ENCODE data around the gene CHST13.
A peak's percentile ranks its signal among the peaks of the same experiment; 100 is the strongest.

The CHST13 gene, protein sequence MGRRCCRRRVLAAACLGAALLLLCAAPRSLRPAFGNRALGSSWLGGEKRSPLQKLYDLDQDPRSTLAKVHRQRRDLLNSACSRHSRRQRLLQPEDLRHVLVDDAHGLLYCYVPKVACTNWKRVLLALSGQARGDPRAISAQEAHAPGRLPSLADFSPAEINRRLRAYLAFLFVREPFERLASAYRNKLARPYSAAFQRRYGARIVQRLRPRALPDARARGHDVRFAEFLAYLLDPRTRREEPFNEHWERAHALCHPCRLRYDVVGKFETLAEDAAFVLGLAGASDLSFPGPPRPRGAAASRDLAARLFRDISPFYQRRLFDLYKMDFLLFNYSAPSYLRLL

DNA sequence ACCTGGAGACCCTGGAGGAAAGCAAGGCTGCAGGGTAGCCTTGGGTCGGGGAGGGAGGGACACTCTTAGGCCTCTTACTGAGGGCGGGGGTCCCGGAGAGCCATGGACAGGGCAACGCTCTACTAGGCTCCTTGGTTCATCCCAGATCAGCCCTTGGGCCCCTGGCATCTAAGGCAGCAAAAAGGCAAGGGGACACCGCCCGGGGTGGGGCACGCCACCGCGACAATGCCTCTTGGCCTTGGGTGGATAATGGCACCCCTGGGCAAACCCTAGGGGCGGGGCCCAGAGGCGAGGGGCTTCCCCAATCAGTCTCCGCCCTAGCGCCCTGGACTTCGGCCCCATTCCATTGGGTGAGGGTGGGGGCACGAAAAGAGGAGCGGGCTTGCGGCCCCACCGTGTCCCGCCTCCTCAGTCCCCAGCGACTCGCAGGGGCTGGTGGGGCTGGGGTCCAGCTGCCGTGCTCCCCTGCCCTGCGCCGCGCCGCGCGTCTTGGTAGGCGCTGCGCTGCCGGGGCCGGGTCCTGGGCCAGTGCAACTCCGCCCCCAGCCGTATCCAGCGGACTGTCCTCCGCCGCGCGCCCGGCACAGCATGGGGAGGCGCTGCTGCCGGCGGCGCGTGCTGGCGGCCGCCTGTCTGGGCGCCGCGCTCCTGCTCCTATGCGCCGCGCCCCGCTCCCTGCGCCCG, at the start of gene CHST13:
Gene CHST13, plus strand, starts transcription at position 411 of the 684 bp plus-strand sequence. Its CDS starts 178 bp downstream, at position 589.
- peak; percentile 36 to 48 for DNase-seq

DNA sequence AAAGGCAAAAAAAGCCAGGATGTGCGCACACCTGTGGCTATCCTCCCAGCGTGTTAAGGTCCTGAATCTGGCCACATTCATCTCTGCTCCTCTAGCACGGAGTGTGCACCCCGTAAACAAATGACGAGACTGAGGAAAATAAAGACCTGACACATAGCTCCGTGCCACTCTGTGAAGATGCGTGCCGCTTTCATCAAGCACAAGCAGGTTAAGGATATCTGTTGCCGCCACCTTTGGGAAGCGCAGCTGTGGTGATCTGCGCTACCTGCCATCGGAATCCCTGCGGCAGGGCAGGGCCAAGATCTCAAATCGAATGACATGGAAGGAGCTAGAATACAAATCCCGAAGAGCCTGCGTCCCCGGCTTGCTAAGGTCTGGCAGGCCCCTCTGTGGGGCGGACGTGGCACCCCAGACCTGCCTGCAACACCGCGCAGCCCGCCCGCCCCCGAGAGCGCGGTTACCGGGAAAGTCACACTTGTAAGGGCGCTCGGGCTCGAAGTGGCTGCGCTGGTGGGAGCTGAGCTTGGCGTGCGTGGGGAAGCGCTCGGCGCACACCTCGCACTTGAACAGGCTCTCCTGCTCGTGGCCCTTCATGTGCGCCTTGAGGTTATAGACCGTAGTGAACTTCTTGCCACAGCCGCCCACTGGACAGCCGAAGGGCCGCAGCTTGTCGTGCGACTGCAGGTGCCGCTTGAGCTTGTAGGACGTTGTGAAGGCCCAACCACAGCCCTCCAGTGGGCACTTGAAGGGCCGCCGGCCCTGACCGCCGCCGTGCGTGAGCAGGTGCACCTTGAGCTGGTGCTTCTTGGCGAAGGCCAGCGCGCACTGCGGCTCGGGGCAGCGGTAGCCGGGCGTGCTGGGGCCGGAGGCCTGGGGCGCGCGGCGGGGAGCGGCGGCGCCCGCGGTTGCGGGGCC, 49.2 kb upstream of the CHST13 start:
- peak; percentile 32 to 61 for DNase-seq

DNA sequence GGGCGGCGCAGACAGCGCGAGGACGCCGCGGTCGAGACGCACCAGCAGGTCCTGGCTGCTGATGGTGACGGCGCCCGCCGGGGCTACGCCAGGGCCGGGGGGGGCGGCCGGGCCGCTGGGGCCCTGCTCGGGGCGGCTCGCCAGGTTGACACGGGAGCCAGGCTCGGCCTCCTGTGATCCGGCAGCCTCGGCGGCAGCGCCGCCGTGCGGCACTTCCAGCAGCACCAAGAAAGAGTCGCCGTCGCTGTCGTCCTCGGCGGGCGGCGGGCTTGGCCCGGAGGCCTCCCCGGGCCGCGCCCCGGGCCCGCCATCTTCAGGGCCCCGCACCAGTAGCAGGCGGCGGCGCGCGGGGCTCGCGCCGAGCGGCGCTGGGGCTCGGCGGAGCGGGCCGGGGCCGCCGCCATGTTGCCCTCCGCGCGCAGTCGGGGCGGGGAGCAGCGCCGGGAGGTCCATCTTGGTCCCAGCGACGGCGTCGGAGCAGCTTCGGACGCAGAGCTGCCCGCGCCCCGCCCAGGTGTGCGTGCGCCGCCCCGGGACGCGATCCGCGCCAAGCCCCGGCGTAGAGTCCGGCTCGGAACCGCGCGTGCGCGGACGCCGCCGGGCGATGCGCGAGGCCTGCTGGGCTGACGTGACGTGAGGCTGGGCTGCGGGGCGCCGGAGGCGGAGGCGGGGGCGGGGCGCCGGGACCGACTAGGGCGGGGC, 48.4 kb upstream of the CHST13 start, which contains the start of gene ZXDC:
Gene ZXDC, minus strand, starts transcription at position 479 of the 702 bp plus-strand sequence. Its CDS starts 26 bp downstream, at position 453.
- peak; percentile 96 to 97 for DNase-seq

DNA sequence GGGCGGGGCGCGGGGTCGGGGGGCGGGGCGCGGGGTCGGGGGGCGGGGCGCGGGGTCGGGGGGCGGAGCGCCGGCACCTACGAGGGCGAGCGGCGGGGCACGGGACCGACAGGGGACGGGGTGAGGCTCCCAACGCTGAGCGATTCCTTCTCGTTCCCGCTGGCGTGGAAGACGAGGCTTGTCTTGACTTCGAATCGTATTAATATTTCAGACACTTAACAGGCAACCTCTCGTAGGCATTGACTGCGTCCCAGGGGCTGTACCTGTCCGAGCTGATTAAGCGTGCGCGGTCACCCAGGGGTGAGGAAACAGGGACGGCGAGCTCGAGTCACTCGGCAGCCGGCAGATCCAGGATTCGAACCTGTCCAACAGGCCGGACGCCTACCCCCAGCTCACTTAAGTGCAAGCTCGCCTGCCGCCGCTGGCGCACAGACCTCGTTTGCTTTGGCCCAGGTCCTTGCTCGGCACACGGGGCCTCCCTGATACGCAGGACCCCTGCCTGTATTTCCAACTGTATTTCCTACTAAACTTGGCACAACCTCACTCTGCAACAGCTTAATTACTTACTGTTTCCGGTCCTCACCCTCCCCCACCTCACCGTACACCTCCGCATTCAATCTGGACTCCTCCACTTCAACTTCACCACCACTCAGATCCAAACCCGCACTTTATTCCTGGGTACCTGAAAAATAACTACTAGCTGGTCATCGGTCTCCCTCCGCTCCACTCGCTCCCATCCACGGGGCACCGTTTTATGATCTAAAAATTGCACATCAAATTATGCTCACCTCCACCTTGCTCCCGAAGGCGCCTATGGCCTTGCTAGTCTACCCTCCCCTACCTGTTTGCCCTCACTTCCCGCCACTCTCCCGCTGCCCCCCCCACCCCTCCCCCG, 47.5 kb upstream of the CHST13 start:
- DNase-seq: peak; percentile 57 to 79

DNA sequence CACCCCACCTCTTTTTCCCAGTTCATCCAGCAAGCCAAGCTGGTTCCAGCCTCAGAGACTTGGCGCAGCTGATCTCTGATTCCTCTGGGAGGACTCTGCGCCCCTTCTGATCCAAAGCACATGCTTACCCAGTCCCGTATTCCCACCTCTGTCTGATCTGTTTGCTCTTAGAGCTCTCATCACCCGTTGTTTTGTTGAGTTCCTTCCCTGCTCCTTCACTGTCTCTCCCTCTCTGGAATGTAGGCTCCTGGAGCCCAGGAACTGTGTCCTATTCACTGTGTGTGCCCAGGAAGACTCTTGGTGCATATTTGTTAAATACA, 46.9 kb upstream of the CHST13 start:
- DNase-seq: no peak

DNA sequence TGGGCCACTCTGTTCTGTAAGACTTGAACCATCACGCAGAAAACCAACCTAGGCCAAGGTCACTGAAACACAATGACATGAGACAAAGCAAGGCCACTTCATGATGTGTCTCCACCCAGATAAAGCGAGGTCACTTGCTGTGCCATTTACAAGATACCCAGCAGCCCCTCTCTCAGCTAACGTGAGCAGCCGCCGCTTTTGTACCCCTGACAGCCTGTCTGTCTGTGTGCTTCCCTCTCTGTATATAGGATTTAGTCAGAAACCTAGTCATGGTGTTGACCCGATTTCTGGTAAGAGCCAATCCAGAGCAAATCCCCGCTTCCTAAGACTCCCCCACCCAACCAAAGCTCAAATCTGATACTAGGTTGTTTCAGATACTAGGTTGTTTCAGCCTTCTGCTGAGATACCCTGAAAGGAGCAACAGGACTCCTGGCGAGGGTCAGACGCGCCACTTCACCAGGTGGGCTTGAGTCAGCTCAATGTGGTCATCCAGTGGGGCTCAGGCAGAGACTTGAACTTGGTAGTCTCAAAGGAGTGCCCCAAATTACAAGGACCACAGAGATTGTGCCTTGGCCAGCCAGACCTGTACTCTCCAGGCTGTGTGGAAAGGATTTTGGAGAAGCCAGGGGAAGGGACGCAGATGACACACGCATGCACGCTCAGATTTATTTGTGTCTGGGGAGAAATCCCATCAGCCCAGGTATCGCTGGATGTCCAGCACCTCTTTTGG, 45.2 kb upstream of the CHST13 start:
- DNase-seq: no peak

DNA sequence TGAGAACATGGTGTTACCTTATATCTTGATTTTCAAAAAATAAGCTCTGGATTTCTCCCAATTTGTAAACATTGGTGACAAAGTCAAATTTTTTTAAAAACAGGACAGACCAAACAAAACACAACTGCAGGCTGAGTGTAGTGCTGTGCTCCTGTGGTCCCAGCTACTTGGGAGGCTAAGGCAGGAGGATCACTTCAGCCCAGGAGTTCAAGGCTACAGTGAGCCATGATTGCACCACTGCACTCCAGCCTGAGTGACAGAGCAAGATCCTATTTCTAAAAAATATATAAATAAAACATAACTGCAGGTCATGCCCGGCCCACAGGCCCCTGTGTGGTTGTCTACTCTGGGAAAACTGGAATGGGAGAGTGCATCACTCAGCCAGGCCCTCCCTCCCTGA, 44.3 kb upstream of the CHST13 start:
- no peak for DNase-seq

DNA sequence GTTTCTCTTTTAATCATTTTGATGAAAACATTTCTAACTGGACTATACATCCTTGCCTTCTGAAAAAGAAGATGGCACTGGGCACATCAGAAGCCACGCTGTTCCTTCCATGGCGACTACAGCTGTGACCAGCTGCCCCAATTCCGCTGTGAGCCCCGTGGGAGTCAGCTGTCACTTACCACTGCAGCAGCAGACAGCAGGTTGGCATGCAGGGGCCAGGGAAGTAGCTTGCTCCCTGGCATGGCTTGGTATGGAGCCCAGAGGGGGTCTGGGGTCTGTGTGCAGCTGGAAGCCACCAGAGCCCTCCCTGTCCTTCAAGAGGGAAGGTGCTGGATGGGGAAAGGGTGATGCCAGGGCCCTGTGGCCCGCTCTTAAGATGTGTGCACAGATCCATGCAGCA, 43.7 kb upstream of the CHST13 start:
- DNase-seq: no peak

DNA sequence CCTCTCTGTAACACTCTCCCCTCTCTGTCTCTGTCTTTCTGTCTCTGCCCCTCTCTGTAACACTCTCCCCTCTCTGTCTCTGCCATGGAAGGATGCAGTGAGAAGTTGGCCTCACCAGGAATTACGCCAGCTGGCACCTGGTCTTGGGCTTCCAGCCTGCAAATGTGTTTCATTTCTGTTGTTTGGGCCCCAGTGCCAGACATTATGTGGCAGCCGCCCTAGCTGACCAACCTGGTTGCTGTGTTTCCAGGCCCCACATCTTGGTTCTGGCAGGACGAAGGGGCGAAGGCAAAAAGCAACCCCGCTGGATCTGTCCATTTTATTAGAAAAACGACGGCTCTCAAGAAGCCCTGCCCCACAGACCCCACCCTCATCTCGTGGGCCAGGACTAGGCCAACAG, 43.1 kb upstream of the CHST13 start:
- DNase-seq: no peak

DNA sequence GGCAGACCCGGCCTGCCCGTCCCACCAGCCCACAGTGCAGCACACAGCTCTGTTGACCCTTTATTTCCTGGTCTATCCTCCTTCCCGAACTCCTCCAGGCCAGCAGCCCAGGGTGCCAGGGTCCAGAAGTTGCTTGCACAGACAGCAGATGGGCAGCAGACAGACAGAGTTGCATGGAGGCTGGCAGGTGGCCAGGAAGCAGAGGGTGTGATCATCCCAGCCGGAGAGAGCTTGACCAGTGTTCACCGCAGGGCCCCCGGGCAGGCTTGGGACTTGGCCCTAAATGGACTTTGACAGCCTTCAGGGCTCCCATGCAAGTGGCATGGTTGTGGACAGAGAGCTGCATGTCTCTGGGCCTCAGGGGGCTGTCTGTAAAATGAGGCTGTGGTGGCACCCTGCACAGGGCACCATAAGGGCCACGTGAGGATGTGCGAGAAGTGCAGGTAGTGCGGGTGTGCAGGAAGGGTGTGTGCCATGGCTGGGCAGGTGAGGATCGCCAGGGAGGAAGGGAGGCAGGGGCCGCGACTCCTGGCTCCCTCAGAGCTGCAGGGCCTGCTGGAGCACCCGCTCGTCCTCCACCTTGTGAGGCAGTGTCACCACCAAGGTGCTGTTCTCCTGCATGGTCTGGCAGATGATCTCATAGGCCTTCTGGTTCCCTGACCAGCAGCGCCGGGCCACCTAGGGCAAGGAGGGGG, 42.0 kb upstream of the CHST13 start:
- no peak for DNase-seq

DNA sequence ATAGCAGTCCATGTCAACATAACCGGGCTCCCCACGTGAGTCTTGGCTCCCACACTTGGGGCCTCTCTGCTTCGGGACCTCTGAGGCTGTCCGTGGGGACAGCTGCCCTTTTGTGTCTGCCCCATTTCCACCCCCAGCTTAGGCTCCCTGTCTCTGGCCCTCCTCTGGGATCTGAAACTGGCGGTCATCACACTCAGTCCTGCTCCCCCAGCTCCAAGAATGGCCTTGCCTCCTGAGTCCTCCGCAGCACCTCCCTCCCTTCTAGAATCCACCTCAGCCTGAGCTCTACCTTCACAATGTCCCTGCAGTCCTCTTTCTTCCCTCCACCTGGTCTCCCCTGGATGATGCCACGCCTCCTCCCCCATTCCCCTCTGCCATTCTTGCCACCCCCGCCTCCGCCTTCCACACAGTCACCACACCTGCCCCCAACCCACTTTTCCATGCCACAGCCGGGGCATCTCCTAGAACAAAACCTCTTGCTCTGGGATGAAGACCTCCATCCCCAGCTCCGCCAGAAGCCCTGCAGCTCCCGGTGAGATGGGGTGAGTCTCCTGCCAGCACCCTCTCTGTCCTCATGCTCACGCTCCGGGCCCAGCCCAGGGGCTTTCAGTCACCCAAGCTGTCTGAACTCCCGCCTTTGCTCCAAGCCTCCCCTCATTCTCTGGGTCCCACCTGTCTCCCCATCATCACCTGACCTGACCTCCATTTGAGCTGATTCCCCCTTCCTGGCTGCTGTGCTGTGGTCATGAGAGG, 41.3 kb upstream of the CHST13 start:
- no peak for DNase-seq

DNA sequence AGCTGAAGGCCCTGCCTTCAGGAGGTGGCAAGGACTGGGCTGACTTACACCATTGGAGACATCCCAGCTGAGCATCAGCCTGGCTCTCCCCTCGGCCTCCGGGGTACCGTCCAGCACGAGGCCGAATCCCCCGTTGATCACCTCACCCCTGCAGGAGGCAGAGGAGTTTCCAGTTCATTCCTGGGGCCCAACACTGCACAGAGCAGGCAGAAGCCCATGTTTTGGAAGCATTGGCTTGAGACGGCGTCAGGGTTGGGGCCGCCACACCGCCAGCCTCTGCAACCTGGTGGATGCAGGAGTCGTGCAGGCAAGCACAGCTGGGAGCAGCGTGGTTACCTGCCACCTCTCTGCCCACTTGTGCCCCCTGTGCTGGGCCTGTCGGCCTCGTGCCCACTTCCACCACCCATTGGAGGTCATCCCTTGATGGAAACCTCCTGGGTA, 40.6 kb upstream of the CHST13 start:
- DNase-seq: no peak

DNA sequence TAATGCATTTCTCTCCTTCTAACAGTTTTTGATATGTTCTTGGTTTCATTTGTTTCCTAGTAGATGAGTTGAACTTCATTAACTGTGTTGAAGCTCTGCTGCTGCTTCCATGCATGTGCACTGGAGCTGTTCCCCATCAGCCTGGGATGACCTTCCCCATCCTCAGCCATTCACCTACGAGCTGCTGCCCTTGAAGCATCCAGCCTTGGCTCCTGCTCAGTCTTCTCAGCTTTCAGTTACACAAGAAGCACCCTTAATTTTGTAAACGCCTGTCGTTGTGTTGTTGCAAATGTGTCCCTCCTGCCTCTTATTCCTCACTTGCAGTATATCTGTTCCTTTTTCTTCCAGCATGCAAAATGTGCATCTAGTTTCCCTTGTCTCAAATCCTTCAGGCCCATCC, 39.8 kb upstream of the CHST13 start:
- no peak for DNase-seq

DNA sequence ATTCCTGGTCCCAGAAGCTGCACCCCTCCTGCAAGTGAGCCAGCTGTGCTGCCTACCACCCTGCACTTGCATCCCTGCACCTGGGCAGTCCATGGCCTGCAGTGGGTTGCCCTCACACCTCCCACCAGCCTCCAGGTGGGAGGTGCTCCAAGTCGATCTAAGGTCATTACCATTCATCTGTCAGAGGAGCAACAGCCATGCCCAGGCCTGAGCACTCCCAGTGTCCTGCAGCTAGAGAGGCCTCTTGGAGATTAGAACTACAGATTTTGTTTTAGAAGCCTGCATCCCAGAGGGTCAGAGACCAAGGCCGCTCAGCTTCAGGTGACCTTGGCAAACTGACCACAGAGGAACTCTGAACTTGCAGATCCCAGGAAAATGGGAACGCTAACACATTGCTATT, 39.3 kb upstream of the CHST13 start:
- no peak for DNase-seq

DNA sequence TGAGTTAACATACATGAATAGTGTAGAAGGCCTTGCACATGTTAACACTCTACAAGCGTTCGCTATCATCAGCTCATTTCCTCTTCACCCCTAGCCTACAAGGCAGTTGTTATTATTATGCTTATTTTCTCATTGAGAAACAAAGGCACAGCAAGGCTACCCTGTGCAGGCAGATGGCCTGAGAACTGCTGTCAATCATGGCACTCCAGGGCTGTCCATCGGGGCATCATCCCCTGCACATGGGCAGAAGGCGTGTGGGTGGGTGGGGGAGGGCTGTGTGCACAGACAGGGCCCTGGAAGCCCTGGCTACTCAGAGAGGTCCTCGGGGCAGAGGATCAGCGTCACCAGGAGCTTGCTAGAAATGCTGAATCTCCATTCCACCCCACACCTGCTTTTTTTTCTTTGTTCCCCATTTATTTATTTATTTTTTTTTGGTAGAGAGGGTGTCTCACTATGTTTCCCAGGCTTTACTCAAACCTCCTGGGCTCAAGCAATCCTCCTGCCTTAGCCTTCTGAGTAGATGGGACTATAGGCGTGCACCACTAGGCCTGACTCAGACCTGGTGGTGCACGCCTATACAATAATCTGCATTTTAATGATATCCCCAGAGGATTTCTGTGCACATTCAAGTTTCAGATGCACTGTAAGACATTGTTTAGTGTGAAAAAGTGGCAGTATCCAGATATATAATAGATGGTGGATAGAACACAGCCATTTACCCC, 38.6 kb upstream of the CHST13 start:
- no peak for DNase-seq

DNA sequence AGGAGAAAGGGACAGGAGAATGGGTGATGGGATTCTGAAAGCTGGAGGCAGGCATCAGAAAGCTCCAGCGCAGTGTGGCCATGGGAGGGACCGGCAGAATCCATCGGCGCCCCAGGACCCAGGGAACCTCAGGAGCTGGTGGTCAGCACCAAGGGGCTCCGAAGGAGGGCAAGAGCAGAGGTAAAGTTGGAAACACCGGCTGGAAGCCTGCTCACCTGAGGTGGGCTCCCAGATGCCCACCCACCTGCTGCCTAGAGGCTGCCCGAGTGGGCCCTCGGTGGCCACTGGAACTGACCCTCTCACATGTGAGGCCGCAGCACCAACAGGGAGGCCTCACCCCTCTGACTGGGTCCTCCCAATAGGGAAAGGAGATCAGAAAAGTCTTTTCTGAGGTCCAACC, 38.0 kb upstream of the CHST13 start:
- DNase-seq: no peak

DNA sequence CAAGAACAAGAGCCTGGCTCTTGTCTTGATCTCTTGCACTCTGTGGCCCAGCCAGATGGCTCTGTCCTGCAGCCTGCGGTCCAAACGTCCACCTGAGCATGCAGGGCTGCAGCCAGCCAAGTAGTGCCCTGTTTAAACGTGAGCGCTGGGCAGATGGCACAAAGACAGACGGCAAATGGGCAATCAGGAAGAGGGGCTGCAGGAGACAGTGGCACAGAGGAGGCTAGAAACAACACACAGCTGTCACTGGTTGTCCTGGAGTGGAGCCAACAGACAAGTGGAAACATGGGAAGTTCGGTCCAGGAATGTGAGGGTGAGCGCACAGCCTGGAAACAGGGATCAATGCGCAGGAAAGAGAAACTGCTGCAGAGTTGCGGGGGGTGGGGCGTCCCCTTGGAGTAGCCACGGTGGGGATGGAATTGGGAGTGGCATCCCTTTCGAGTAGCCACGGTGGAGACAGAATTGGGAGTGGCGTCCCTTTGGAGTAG, 37.6 kb upstream of the CHST13 start:
- DNase-seq: no peak

DNA sequence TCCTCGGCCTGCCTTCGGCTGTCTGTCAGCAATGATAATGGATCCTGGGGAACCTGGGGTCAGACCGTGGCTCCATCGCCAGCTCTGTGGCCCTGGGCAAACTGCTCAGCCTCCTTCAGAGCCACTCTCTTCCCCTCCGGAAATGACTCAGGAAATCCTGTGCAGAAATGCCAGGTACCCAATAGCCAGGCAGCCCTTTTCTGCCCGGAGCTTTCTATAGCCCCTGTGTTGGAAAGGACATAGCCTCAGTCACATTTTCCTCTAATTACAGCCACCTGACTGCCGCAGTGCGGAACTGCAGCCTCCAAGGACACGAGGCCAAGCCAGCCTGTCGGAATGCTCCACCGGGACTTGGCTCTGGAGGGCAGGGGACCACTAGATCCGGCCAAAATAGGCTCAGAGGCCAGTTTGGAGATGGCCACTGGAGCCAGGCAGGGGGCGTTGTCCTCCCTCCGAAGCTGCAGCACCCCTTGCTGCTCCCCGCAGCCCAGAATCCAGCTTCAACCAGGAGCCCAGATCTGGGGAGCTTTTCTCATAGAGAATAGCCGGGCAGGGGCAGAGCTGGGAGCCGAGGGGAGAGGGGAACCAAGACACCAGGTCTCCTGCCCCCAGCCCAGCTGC, 36.7 kb upstream of the CHST13 start:
- DNase-seq: no peak
